HEK293T (cell line): ENCODE results near the gene ACLY.
"Not testable (repeated sequence)": the region's sequence is repeated elsewhere in the genome, so short reads cannot be mapped to it uniquely, and the experiment has no call there.

Experiments used
- ARNT ChIP-seq: fragments of 450-650 bp; IDR thresholded peaks from 2 replicates; pipeline ENCODE4 v1.6.1; 2017; ENCODE audit warnings: mild to moderate bottlenecking
- CTBP1 ChIP-seq: fragments of 450-650 bp; IDR thresholded peaks from 2 replicates; pipeline ENCODE4 v1.6.1; 2016; ENCODE audit warnings: borderline replicate concordance
- SUZ12 ChIP-seq: fragments of 450-650 bp; IDR thresholded peaks from 2 replicates; pipeline ENCODE4 v1.6.1; 2016; ENCODE audit warnings: mild to moderate bottlenecking
- TARDBP ChIP-seq: fragments of 450-650 bp; IDR thresholded peaks from 2 replicates; pipeline ENCODE4 v1.6.1; 2016

DNA sequence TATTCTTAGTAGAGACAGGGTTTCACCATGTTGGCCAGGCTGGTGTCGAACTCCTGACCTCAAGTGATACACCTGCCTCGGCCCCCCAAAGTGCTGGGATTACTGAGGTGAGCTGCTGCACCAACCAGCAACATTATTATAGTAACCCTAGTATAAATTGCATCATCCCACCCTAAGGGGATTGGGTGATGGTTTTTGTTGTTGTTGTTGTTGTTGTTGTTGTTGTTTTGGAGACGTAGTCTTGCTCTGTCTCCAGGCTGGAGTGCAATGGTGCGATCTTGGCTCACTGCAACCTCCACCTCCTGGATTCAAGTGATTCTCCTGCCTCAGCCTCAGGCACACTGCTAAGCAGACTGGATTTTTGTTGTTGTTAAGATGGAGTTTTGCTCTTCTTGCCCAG, 13.0 kb upstream of the ACLY start:
- not testable (repeated sequence) for TF ChIP-seq ARNT, TARDBP, CTBP1, SUZ12
